Astrocyte of the cerebellum (primary cell): ENCODE measurements around the gene CNPY4.

ENCODE experiments used
- DNase-seq: peaks from one replicate; pipeline ENCODE4 v3.0.0-alpha.2; 2011; ENCODE audit warnings: low read depth
- H3K4me3 ChIP-seq: 2 replicates; pipeline ENCODE4 v1.5.1; 2011; ENCODE audit warnings: mild to moderate bottlenecking, low read depth, low read length, moderate library complexity
- CTCF ChIP-seq: IDR thresholded peaks from 2 replicates; pipeline ENCODE4 v1.5.1; 2012; ENCODE audit warnings: low read length, low read depth, moderate library complexity, mild to moderate bottlenecking; ENCODE audit errors: missing control alignments
- in situ Hi-C: cut with HindIII; loops from 2 replicates; pipeline ENCODE4 v1.10.0; 2017; ENCODE audit warnings: low sequenced_read_pairs

CNPY4 gene

GRCh38 chr7:100147278-100147677, 27.8 kb downstream of the CNPY4 start:
- H3K4me3 ChIP-seq = no peak overlapping the region
- in situ Hi-C loops = no loop called here
- TF ChIP-seq CTCF = no peak
- DNase-seq = no peak

GRCh38 chr7:100148225-100148558, 28.8 kb downstream of the CNPY4 start:
- H3K4me3 ChIP-seq = peak overlapping the region; percentile 99
- no peak for DNase-seq
- in situ Hi-C loops = no loop called here
- no peak for TF ChIP-seq CTCF

- TF ChIP-seq CTCF = no peak
- DNase-seq = peak; percentile 98
- in situ Hi-C loops = no loop called here
- H3K4me3 ChIP-seq = peak within 1 kb of the TSS; percentile 99
Measured at GRCh38 chr7:100148559-100149328, 29.3 kb downstream of the CNPY4 start, which contains the start of gene LAMTOR4. Gene LAMTOR4 (plus strand): TSS chr7:100148918. CDS start chr7:100148973, 55 bp downstream.

GRCh38 chr7:100152404-100152803, 33.0 kb downstream of the CNPY4 start:
- in situ Hi-C loops = no loop called here
- no peak for DNase-seq
- no peak overlapping the region for H3K4me3 ChIP-seq
- no peak for TF ChIP-seq CTCF

- in situ Hi-C loops = no loop called here
- TF ChIP-seq CTCF = no peak
- H3K4me3 ChIP-seq = no peak overlapping the region
- DNase-seq = no peak
Measured at GRCh38 chr7:100152937-100153666, 33.7 kb downstream of the CNPY4 start.

GRCh38 chr7:100153708-100154535, 34.5 kb downstream of the CNPY4 start:
- TF ChIP-seq CTCF = no peak
- no peak overlapping the region for H3K4me3 ChIP-seq
- DNase-seq = no peak
- in situ Hi-C loops = no loop called here
